Liver (tissue), 9 donors: ENCODE results near the gene CYP3A7. TPM values are rescaled to one million over a fixed set of nuclear protein-coding genes. Genes with fewer than 3 reads are reported as not detected.

Source experiments
- DNase-seq: peaks from one replicate; pipeline ENCODE4 v3.0.0-alpha.2; 2017; ENCODE audit warnings: low spot score
- H3K27ac ChIP-seq, 2 donors: one replicate each; pipeline ENCODE4 v1.7.0; 2013; ENCODE audit warnings: inconsistent platforms in 2 of 2, low read length in 2 of 2, control low read depth in 1 of 2, low read depth in 1 of 2, mild to moderate bottlenecking in 1 of 2
- H3K27me3 ChIP-seq, 4 donors: one replicate each; pipeline versions ENCODE4 v1.6.1 to v1.7.0; 2013; ENCODE audit warnings: low read length in 3 of 4, inconsistent platforms in 1 of 4, mild to moderate bottlenecking in 1 of 4, moderate library complexity in 1 of 4; ENCODE audit not compliant: control insufficient read depth in 4 of 4, insufficient read depth in 4 of 4
- H3K36me3 ChIP-seq, 4 donors: one replicate each; pipeline versions ENCODE4 v1.6.1 to v1.7.0; 2013; ENCODE audit warnings: low read length in 3 of 4, mild to moderate bottlenecking in 3 of 4, low read depth in 1 of 4, moderate library complexity in 1 of 4; ENCODE audit not compliant: control insufficient read depth in 4 of 4, insufficient read depth in 3 of 4
- H3K4me1 ChIP-seq, 4 donors: one replicate each; pipeline versions ENCODE4 v1.6.1 to v1.7.0; 2013; ENCODE audit warnings: low read length in 3 of 4, mild to moderate bottlenecking in 3 of 4, moderate library complexity in 1 of 4; ENCODE audit not compliant: control insufficient read depth in 4 of 4, insufficient read depth in 4 of 4
- H3K4me3 ChIP-seq, 3 donors: one replicate each; pipeline versions ENCODE4 v1.6.1 to v1.7.0; 2013; ENCODE audit warnings: low read length in 3 of 3, control low read depth in 1 of 3, low read depth in 1 of 3, mild to moderate bottlenecking in 1 of 3
- H3K9ac ChIP-seq, 2 donors: one replicate each; pipeline ENCODE4 v1.7.0; 2013; ENCODE audit warnings: low read length in 2 of 2, mild to moderate bottlenecking in 2 of 2, moderate library complexity in 2 of 2, control low read depth in 1 of 2, low read depth in 1 of 2
- H3K9me3 ChIP-seq, 4 donors: one replicate each; pipeline versions ENCODE4 v1.6.1 to v1.7.0; 2013; ENCODE audit warnings: low read length in 3 of 4; ENCODE audit not compliant: control insufficient read depth in 4 of 4
- ATF3 ChIP-seq: IDR thresholded peaks from 2 replicates; pipeline ENCODE4 v1.6.1; 2016; ENCODE audit warnings: antibody characterized with exemption
- CTCF ChIP-seq: fragments of 150-350 bp; IDR thresholded peaks from 2 replicates; pipeline ENCODE4 v1.5.1; 2017; ENCODE audit warnings: improper control_type of control experiment, low read depth, low read length; ENCODE audit not compliant: missing input control
- EGR1 ChIP-seq, 2 donors: IDR thresholded peaks; 2 replicates each; pipeline ENCODE4 v1.6.1; 2016 to 2018; ENCODE audit warnings: antibody characterized with exemption in 2 of 2, low read depth in 2 of 2
- FOXA1 ChIP-seq: IDR thresholded peaks from 2 replicates; pipeline ENCODE4 v1.6.1; 2016; ENCODE audit warnings: antibody characterized with exemption
- FOXA2 ChIP-seq: IDR thresholded peaks from 2 replicates; pipeline ENCODE4 v1.6.1; 2016; ENCODE audit warnings: antibody characterized with exemption
- GABPA ChIP-seq, 2 donors: IDR thresholded peaks in 1 of 2; conservative IDR thresholded peaks in 1 of 2; 2 replicates each; pipeline ENCODE4 v1.6.1; 2016; ENCODE audit warnings: antibody characterized with exemption in 2 of 2, mild to moderate bottlenecking in 1 of 2, moderate library complexity in 1 of 2
- HNF4A ChIP-seq, 2 donors: conservative IDR thresholded peaks; 2 replicates each; pipeline ENCODE4 v1.6.1; 2016; ENCODE audit warnings: antibody characterized with exemption in 2 of 2, mild to moderate bottlenecking in 2 of 2
- HNF4G ChIP-seq: IDR thresholded peaks from 2 replicates; pipeline ENCODE4 v1.6.1; 2016; ENCODE audit warnings: antibody characterized with exemption
- JUND ChIP-seq, 2 donors: IDR thresholded peaks; 2 replicates each; pipeline ENCODE4 v1.6.1; 2016; ENCODE audit warnings: antibody characterized with exemption in 2 of 2
- MAX ChIP-seq: IDR thresholded peaks from 2 replicates; pipeline ENCODE4 v1.6.1; 2016; ENCODE audit warnings: antibody characterized with exemption
- NR2F2 ChIP-seq: IDR thresholded peaks from 2 replicates; pipeline ENCODE4 v1.6.1; 2016; ENCODE audit warnings: antibody characterized with exemption
- RAD21 ChIP-seq, 2 donors: IDR thresholded peaks; 2 replicates each; pipeline ENCODE4 v1.6.1; 2016; ENCODE audit warnings: antibody characterized with exemption in 2 of 2, mild to moderate bottlenecking in 2 of 2
- SP1 ChIP-seq: IDR thresholded peaks from 2 replicates; pipeline ENCODE4 v1.6.1; 2018; ENCODE audit warnings: antibody characterized with exemption, mild to moderate bottlenecking
- TAF1 ChIP-seq: conservative IDR thresholded peaks from 2 replicates; pipeline ENCODE4 v1.6.1; 2016; ENCODE audit warnings: antibody characterized with exemption, mild to moderate bottlenecking
- WGBS: extraction: QIAGEN DNeasy Blood & Tissue Kit; methylation state at CpG from one replicate; pipeline ENCODE4 v1.1.7; 2013; 5-methylcytosine and 5-hydroxymethylcytosine counted together
- polyA plus RNA-seq, 2 donors: library from polyadenylated mRNA; stranded (reverse) in 1 of 2; unstranded in 1 of 2; fragments of 200-250 nt in 1 of 2; fragments of >200 nt in 1 of 2; fragmentation: Nextera tagmentation in 1 of 2; extraction: Ambion mirVana in 1 of 2; gene quantifications; one replicate each; pipeline versions ENCODE4 v1.2.1 to v1.2.3, GENCODE V29; 2013 to 2015
- total RNA-seq, 2 donors: library from RNA; depleted of rRNA; stranded (reverse); fragments of >200 nt; gene quantifications; one replicate each; pipeline ENCODE4 v1.2.3, GENCODE V29; 2014
- TF ChIP-seq, protein P1 (sequence below): IDR thresholded peaks from 2 replicates; pipeline ENCODE4 v1.6.1; 2016; ENCODE audit warnings: antibody characterized with exemption, mild to moderate bottlenecking
- TF ChIP-seq, protein P2 (sequence below): IDR thresholded peaks from 2 replicates; pipeline ENCODE4 v1.6.1; 2016; ENCODE audit warnings: antibody characterized with exemption
- donor health status: healthy.
- donor health status: healthy.
- donor health status: healthy.
- donor health status: healthy.
- donor health status: healthy.

Gene CYP3A7
- total and polyA plus RNA-seq, 4 donors, result 36.1 to 2,448 (median 83.4) TPM

DNA sequence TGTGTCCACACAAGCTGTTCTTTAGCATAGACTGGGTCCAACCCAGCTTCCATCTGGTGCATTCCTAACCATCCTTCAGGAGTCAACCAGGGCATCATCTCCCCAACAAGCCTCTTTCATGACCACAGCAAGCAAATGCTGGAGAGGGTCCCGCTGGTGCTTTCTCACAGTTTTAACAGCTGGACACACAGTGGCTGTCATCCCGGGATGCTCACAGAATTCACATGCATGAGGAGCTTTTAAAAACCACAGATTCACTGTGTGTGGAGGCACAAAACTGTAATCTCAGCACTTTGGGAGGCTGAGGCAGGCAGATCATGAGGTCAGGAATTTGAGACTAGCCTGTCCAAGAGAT, 6.4 kb upstream of the CYP3A7 start:
- 97% methylated on average over 2 of the region's 2 CpGs for WGBS
- DNase-seq, result no peak
- Histone ChIP-seq H3K27ac (peak overlapping the region; percentile 67 to 83), H3K4me1 (peaks cover 0 to 24% (median 11%) of the 10 kb centered on the region in 4 donors), H3K4me3 (no peak overlapping the region), H3K9ac (no peak overlapping the region), H3K27me3 (no peaks in the 10 kb centered on the region), H3K36me3 (no peaks in the 10 kb centered on the region), H3K9me3 (no peaks in the 10 kb centered on the region)
- TF ChIP-seq SP1, result no peak
- TF ChIP-seq CTCF, result no peak
- no peak for TF ChIP-seq NR2F2
- TF ChIP-seq ATF3, result no peak
- TF ChIP-seq FOXA2, result no peak
- no peak for TF ChIP-seq HNF4G
- TF ChIP-seq, protein P1, sequence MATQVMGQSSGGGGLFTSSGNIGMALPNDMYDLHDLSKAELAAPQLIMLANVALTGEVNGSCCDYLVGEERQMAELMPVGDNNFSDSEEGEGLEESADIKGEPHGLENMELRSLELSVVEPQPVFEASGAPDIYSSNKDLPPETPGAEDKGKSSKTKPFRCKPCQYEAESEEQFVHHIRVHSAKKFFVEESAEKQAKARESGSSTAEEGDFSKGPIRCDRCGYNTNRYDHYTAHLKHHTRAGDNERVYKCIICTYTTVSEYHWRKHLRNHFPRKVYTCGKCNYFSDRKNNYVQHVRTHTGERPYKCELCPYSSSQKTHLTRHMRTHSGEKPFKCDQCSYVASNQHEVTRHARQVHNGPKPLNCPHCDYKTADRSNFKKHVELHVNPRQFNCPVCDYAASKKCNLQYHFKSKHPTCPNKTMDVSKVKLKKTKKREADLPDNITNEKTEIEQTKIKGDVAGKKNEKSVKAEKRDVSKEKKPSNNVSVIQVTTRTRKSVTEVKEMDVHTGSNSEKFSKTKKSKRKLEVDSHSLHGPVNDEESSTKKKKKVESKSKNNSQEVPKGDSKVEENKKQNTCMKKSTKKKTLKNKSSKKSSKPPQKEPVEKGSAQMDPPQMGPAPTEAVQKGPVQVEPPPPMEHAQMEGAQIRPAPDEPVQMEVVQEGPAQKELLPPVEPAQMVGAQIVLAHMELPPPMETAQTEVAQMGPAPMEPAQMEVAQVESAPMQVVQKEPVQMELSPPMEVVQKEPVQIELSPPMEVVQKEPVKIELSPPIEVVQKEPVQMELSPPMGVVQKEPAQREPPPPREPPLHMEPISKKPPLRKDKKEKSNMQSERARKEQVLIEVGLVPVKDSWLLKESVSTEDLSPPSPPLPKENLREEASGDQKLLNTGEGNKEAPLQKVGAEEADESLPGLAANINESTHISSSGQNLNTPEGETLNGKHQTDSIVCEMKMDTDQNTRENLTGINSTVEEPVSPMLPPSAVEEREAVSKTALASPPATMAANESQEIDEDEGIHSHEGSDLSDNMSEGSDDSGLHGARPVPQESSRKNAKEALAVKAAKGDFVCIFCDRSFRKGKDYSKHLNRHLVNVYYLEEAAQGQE, result no peak
- TF ChIP-seq, protein P2, sequence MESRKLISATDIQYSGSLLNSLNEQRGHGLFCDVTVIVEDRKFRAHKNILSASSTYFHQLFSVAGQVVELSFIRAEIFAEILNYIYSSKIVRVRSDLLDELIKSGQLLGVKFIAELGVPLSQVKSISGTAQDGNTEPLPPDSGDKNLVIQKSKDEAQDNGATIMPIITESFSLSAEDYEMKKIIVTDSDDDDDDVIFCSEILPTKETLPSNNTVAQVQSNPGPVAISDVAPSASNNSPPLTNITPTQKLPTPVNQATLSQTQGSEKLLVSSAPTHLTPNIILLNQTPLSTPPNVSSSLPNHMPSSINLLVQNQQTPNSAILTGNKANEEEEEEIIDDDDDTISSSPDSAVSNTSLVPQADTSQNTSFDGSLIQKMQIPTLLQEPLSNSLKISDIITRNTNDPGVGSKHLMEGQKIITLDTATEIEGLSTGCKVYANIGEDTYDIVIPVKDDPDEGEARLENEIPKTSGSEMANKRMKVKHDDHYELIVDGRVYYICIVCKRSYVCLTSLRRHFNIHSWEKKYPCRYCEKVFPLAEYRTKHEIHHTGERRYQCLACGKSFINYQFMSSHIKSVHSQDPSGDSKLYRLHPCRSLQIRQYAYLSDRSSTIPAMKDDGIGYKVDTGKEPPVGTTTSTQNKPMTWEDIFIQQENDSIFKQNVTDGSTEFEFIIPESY, result no peak
- TF ChIP-seq RAD21 (IDR thresholded peaks at IDR 0.05), result no peak
- no peak for TF ChIP-seq JUND (IDR thresholded peaks at IDR 0.05)
- no peak for TF ChIP-seq MAX
- no peak for TF ChIP-seq GABPA (IDR thresholded peaks at IDR 0.05 in 1 of 2, conservative IDR thresholded peaks at IDR 0.05 in 1 of 2)
- no peak for TF ChIP-seq TAF1
- no peak for TF ChIP-seq HNF4A (conservative IDR thresholded peaks at IDR 0.05)
- no peak for TF ChIP-seq FOXA1
- no peak for TF ChIP-seq EGR1 (IDR thresholded peaks at IDR 0.05; ENCODE audit: low read depth in 2 of 2)
